Kidney (tissue), 14 donors: ENCODE measurements around the gene N4BP3. TPM values are rescaled to one million over a fixed set of nuclear protein-coding genes. Genes with fewer than 3 reads are reported as not detected.
"Not testable (repeated sequence)": the region's sequence is repeated elsewhere in the genome, so short reads cannot be mapped to it uniquely, and the experiment has no call there.

Source experiments
- DNase-seq, 5 donors: peaks; one replicate each; pipeline ENCODE4 v3.0.0-alpha.2; 2013 to 2020
- FAIRE-seq: peaks from 2 replicates; lab custom pipeline; 2012; peaks lifted over from hg19 to GRCh38; lab: Jason Lieb, UNC
- H3K27ac ChIP-seq, 2 donors: one replicate each; pipeline ENCODE4 v1.7.0; 2013; ENCODE audit warnings: low read depth in 2 of 2, low read length in 2 of 2, inconsistent platforms in 1 of 2
- H3K27me3 ChIP-seq: one replicate; pipeline ENCODE4 v1.7.1; 2013; ENCODE audit warnings: low read length, inconsistent platforms; ENCODE audit not compliant: control insufficient read depth, insufficient read depth
- H3K36me3 ChIP-seq, 3 donors: one replicate each; pipeline versions ENCODE4 v1.7.0 to v1.7.1; 2013; ENCODE audit warnings: low read length in 3 of 3, control low read depth in 1 of 3, inconsistent platforms in 1 of 3; ENCODE audit not compliant: insufficient read depth in 3 of 3, control insufficient read depth in 2 of 3
- H3K4me1 ChIP-seq, 3 donors: one replicate each; pipeline versions ENCODE4 v1.7.0 to v1.7.1; 2013; ENCODE audit warnings: low read length in 3 of 3, inconsistent platforms in 1 of 3, low read depth in 1 of 3; ENCODE audit not compliant: control insufficient read depth in 2 of 3, insufficient read depth in 2 of 3
- H3K4me3 ChIP-seq, 3 donors: one replicate each; pipeline versions ENCODE4 v1.7.0 to v1.8.1; 2013; ENCODE audit warnings: low read length in 3 of 3, control low read depth in 1 of 3, inconsistent platforms in 1 of 3
- H3K9ac ChIP-seq, 3 donors: one replicate each; pipeline versions ENCODE4 v1.7.0 to v1.7.1; 2013; ENCODE audit warnings: low read length in 3 of 3, control low read depth in 1 of 3, inconsistent platforms in 1 of 3
- H3K9me3 ChIP-seq, 3 donors: one replicate each; pipeline versions ENCODE4 v1.7.0 to v1.7.1; 2013; ENCODE audit warnings: low read length in 3 of 3, control low read depth in 1 of 3, inconsistent platforms in 1 of 3; ENCODE audit not compliant: control insufficient read depth in 2 of 3, insufficient read depth in 1 of 3
- intact Hi-C: fragments of 100-400 bp; cut with DNase I; formaldehyde crosslinking; loops from one replicate; pipeline ENCODE4 v1.11.1; 2022
- polyA plus RNA-seq: library from polyadenylated mRNA; stranded (reverse); fragments of 350-450 nt; fragmentation: Illumina TruSeq; extraction: RNeasy Lipid Tissue Mini Kit (QIAGEN cat#74804); gene quantifications from one replicate; pipeline ENCODE4 v1.2.3, GENCODE V29; 2014; ENCODE audit warnings: low read depth, low replicate concordance; ENCODE audit not compliant: insufficient read depth
- total RNA-seq: library from RNA; stranded (reverse); fragmentation: NEBNext Ultra II Directional; extraction: Animal tissue kit (Norgen Biotek cat#: 25700); gene quantifications from one replicate; pipeline ENCODE4 v1.2.1, GENCODE V29; 2021
- TF ChIP-seq, protein P1 (sequence below): IDR thresholded peaks from 3 replicates; pipeline ENCODE4 v1.5.1; 2012; ENCODE audit warnings: mild to moderate bottlenecking, moderate library complexity, borderline replicate concordance; ENCODE audit not compliant: insufficient read depth; ENCODE audit errors: extremely low read depth
- donor health status: control.
- donor health status: control.
- donor health status: control.
- donor health status: control.
- donor health status: control.
- donor health status: DM: yes; HTN: yes; CAD: no.
- donor health status: Normal renal cell carcinoma (clear cell type).

N4BP3 gene
- total and polyA plus RNA-seq, 2 donors from 2014 or later = 2.4 to 5.6 TPM

DNA sequence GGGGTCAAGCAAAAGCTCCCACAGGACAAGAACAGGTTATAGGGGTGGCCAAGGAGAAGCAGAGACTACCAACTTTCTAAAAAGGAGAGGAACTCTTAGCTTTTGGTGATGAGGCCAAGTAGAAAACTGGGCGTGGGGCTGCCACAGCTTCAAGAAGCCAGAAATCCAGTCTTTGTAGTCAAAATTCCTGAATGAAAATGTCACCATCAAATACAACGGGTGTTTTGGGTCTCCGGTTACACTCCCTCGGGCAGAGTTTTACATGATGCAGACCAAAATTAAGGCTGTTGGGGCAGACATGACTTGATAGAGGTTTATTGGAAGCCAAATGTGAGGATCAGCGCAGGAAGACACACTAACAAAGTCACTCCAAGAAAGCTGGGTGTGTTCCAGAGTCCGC lies 29.4 kb upstream of the N4BP3 start:
- H3K9ac ChIP-seq = no peak overlapping the region
- no peaks in the 10 kb centered on the region for H3K27me3 ChIP-seq
- no peaks in the 10 kb centered on the region for H3K4me1 ChIP-seq
- H3K4me3 ChIP-seq = no peak overlapping the region
- no peak overlapping the region for H3K27ac ChIP-seq
- H3K36me3 ChIP-seq = no peaks in the 10 kb centered on the region
- intact Hi-C loops = no loop called here
- no peak for DNase-seq
- TF ChIP-seq, protein P1, sequence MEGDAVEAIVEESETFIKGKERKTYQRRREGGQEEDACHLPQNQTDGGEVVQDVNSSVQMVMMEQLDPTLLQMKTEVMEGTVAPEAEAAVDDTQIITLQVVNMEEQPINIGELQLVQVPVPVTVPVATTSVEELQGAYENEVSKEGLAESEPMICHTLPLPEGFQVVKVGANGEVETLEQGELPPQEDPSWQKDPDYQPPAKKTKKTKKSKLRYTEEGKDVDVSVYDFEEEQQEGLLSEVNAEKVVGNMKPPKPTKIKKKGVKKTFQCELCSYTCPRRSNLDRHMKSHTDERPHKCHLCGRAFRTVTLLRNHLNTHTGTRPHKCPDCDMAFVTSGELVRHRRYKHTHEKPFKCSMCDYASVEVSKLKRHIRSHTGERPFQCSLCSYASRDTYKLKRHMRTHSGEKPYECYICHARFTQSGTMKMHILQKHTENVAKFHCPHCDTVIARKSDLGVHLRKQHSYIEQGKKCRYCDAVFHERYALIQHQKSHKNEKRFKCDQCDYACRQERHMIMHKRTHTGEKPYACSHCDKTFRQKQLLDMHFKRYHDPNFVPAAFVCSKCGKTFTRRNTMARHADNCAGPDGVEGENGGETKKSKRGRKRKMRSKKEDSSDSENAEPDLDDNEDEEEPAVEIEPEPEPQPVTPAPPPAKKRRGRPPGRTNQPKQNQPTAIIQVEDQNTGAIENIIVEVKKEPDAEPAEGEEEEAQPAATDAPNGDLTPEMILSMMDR = no peak
- H3K9me3 ChIP-seq = no peaks in the 10 kb centered on the region
- FAIRE-seq = no peak

DNA sequence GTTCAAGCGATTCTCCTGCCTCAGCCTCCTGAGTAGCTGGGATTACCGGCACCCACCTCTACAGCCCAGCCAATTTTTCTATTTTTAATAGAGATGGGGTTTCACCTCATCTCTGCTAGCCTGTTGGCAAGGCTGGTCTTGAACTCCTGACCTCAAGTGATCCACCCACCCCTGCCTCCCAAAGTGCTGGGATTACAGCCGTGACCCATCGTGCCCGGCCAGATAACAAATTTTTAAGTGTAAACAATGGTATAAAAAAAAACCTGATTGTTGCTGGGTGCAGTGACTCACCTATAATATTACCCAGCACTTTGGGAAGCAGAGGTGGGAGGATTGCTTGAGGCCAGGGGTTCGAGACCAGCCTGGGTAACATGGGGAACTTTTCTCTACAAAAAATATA lies 28.0 kb upstream of the N4BP3 start:
- Histone ChIP-seq H3K9ac (no peak overlapping the region), H3K9me3 (no peaks in the 10 kb centered on the region), H3K4me3 (no peak overlapping the region), H3K4me1 (no peaks in the 10 kb centered on the region), H3K27me3 (no peaks in the 10 kb centered on the region), H3K36me3 (no peaks in the 10 kb centered on the region), H3K27ac (no peak overlapping the region)
- DNase-seq (no peak), FAIRE-seq (no peak)
- TF ChIP-seq, protein P1 = no peak
- intact Hi-C loops = no loop called here

DNA sequence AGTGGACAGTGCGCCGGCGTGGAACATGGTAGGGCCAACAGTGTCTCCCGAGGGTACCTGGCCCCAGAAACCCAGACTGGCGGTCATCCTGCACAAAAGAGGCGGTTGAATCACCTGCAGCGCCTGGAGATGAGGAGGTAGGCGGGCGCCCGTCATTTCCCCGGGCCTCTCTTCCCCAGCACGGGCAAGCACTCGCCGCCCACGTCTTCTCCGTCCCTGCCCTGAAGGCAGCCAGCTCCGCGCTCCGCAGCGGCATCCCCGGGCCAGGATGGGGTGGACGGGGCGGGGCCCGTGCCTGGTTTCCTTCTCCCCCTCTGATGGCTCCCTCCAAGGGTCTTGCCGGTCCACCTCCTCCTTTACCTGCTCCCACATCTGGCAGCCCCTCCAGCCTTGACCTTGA lies 27.1 kb upstream of the N4BP3 start:
- TF ChIP-seq, protein P1 = no peak
- Histone ChIP-seq H3K9ac (no peak overlapping the region), H3K27me3 (no peaks in the 10 kb centered on the region), H3K27ac (no peak overlapping the region), H3K9me3 (no peaks in the 10 kb centered on the region), H3K4me1 (no peaks in the 10 kb centered on the region), H3K36me3 (no peaks in the 10 kb centered on the region), H3K4me3 (no peak overlapping the region)
- no peak for DNase-seq
- intact Hi-C loops = no loop called here
- no peak for FAIRE-seq

DNA sequence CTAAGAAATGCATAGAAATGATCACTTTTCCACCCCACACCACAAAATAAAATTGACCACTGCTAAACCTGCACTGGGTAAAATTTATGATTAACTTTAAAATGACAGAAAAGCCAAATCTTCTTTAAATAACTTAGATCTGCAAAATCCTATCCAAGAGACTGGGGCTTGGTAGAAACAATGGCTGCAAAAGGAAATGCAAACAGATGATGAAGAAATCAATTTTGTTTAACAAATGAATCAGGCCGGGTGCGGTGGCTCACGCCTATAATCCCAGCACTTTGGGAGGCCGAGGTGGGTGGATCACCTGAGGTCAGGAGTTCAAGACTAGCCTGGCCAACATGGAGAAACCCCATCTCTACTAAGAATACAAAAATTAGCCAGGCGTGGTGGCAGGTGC lies 26.1 kb upstream of the N4BP3 start:
- H3K4me3 ChIP-seq, H3K36me3 ChIP-seq, FAIRE-seq, H3K27ac ChIP-seq, H3K9me3 ChIP-seq, H3K4me1 ChIP-seq, DNase-seq, intact Hi-C loops, H3K27me3 ChIP-seq, H3K9ac ChIP-seq: not testable (repeated sequence)
